ENCODE data around the gene CERT1. TPM values are rescaled to one million over a fixed set of nuclear protein-coding genes. Genes with fewer than 3 reads are reported as not detected.

The CERT1 gene
- polyA plus RNA-seq, 3 donors, result 16.6 to 50.5 (median 45.9) TPM

- Histone ChIP-seq H3K36me3 (replicated peaks in 1 of 2; ENCODE audit: control insufficient read depth in 1 of 2, insufficient read depth in 2 of 2, low read length in 2 of 2) (peaks cover 4 to 22% of the 10 kb centered on the region in 2 donors), H3K9me3 (replicated peaks in 1 of 2; ENCODE audit: control insufficient read depth in 1 of 2, insufficient read depth in 1 of 2, low read length in 2 of 2) (no peaks in the 10 kb centered on the region), H3K4me2 (replicated peaks; ENCODE audit: extremely low read depth, low read length, poor library complexity, severe bottlenecking) (no peak overlapping the region), H3K9ac (ENCODE audit: insufficient read depth, low read length, poor library complexity, severe bottlenecking) (no peak overlapping the region), H3K4me1 (ENCODE audit: control insufficient read depth in 1 of 2, insufficient read depth in 2 of 2, low read length in 2 of 2) (peaks cover 13 to 26% of the 10 kb centered on the region in 2 donors), H2AFZ (ENCODE audit: insufficient read depth, low read depth, low read length, poor library complexity, severe bottlenecking) (no peak overlapping the region), H3K79me2 (ENCODE audit: insufficient read depth, low read length) (peaks cover 87% of the 10 kb centered on the region), H3K27ac (ENCODE audit: low read depth in 1 of 2, low read length in 2 of 2) (peak overlapping the region in 1 of 2 donors; percentile 44), H4K20me1 (ENCODE audit: insufficient read depth, low read length) (peaks cover 97% of the 10 kb centered on the region), H3K27me3 (ENCODE audit: control insufficient read depth in 2 of 2, insufficient read depth in 2 of 2, low read length in 2 of 2) (no peaks in the 10 kb centered on the region), H3K4me3 (replicated peaks in 1 of 3; ENCODE audit: low read depth in 2 of 3, low read length in 3 of 3) (no peak overlapping the region)
- intact Hi-C loops (cut with micrococcal nuclease), result no loop called here
- Mint-ChIP-seq H3K27ac (peak overlapping the region in 2 of 7 donors; percentile 41 to 60), H3K9me3 (peaks cover 0 to 4% (median 0%) of the 10 kb centered on the region in 7 donors), H3K36me3 (peaks cover 26 to 28% of the 10 kb centered on the region in 2 donors), H3K27me3 (ENCODE audit: low read depth in 3 of 3) (no peaks in the 10 kb centered on the region), H3K4me3 (no peak overlapping the region), H3K4me1 (peaks cover 34% of the 10 kb centered on the region)
- TF ChIP-seq, protein P1, sequence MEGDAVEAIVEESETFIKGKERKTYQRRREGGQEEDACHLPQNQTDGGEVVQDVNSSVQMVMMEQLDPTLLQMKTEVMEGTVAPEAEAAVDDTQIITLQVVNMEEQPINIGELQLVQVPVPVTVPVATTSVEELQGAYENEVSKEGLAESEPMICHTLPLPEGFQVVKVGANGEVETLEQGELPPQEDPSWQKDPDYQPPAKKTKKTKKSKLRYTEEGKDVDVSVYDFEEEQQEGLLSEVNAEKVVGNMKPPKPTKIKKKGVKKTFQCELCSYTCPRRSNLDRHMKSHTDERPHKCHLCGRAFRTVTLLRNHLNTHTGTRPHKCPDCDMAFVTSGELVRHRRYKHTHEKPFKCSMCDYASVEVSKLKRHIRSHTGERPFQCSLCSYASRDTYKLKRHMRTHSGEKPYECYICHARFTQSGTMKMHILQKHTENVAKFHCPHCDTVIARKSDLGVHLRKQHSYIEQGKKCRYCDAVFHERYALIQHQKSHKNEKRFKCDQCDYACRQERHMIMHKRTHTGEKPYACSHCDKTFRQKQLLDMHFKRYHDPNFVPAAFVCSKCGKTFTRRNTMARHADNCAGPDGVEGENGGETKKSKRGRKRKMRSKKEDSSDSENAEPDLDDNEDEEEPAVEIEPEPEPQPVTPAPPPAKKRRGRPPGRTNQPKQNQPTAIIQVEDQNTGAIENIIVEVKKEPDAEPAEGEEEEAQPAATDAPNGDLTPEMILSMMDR (IDR thresholded peaks at IDR 0.05), result no peak
- 100% methylated on average over 1 of the region's 2 CpGs for WGBS (ENCODE audit: insufficient coverage)
- DNase-seq, result no peak
Measured at GRCh38 chr5:75460532-75460931, 50.9 kb downstream of the CERT1 start.

GRCh38 chr5:75457691-75458090 lies 53.7 kb downstream of the CERT1 start:
- Histone ChIP-seq H3K36me3 (replicated peaks in 1 of 2; ENCODE audit: control insufficient read depth in 1 of 2, insufficient read depth in 2 of 2, low read length in 2 of 2) (peaks cover 11 to 49% of the 10 kb centered on the region in 2 donors), H3K4me3 (replicated peaks in 1 of 3; ENCODE audit: low read depth in 2 of 3, low read length in 3 of 3) (no peak overlapping the region), H3K9me3 (replicated peaks in 1 of 2; ENCODE audit: control insufficient read depth in 1 of 2, insufficient read depth in 1 of 2, low read length in 2 of 2) (no peaks in the 10 kb centered on the region), H2AFZ (ENCODE audit: insufficient read depth, low read depth, low read length, poor library complexity, severe bottlenecking) (no peak overlapping the region), H3K9ac (ENCODE audit: insufficient read depth, low read length, poor library complexity, severe bottlenecking) (no peak overlapping the region), H3K27ac (ENCODE audit: low read depth in 1 of 2, low read length in 2 of 2) (no peak overlapping the region), H4K20me1 (ENCODE audit: insufficient read depth, low read length) (peaks cover 97% of the 10 kb centered on the region), H3K4me1 (ENCODE audit: control insufficient read depth in 1 of 2, insufficient read depth in 2 of 2, low read length in 2 of 2) (peaks cover 13 to 19% of the 10 kb centered on the region in 2 donors), H3K79me2 (ENCODE audit: insufficient read depth, low read length) (peaks cover 73% of the 10 kb centered on the region), H3K4me2 (replicated peaks; ENCODE audit: extremely low read depth, low read length, poor library complexity, severe bottlenecking) (no peak overlapping the region), H3K27me3 (ENCODE audit: control insufficient read depth in 2 of 2, insufficient read depth in 2 of 2, low read length in 2 of 2) (no peaks in the 10 kb centered on the region)
- H3K4me1 Mint-ChIP-seq, result peaks cover 19% of the 10 kb centered on the region
- H3K4me3 Mint-ChIP-seq, result no peak overlapping the region
- peaks cover 44 to 48% of the 10 kb centered on the region in 2 donors for H3K36me3 Mint-ChIP-seq
- no peak for DNase-seq
- peaks cover 0 to 6% (median 0%) of the 10 kb centered on the region in 7 donors for H3K9me3 Mint-ChIP-seq
- intact Hi-C loops (cut with micrococcal nuclease), result loop anchor here in 1 of 2 donors (5.0 kb wide), 1 partner anchor 40 kb away; no protein-coding TSS in a partner anchor
- TF ChIP-seq, protein P1 (IDR thresholded peaks at IDR 0.05), result no peak
- WGBS (ENCODE audit: insufficient coverage), result no CpG with 5 or more reads among the region's 8 CpGs
- H3K27ac Mint-ChIP-seq, result peak overlapping the region in 1 of 7 donors; percentile 59
- H3K27me3 Mint-ChIP-seq (ENCODE audit: low read depth in 3 of 3), result no peaks in the 10 kb centered on the region
